ENCODE results near the gene ATG2A.

DNA sequence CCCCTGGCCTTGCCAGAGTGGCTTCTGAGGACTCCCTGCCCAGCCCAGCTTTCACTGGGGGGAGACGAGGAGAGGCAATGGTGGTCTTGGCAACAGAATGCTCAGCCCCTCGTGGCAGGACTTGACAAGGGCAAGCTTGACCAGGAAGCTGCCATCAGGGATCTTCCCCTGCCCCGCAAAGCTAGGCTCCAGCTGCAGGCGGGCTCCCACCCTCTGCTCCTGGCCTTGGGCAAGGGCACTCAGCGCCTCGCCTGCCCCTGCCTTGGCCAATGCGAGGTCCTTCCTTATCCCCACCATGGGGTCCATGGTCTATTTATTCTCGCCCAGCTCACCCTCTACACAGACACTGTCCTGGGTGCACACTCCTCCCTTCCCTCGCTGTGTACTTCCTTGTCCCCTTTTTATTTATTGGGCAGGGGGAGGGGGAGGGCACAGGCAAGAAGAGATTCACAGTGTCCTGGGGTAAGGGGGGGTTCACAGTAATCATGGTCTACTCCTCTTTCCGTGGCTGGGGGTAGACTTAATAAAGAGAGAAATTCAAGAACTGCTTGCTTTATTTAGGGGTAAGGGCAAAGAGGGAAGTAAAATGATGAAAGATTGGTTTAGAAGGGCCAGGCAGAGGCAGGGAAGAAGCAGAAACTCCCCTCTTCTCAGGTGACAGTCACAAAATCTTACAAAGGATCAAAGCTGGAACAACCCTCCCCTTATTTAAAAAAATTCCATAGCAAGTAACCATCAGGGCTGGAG is 17.1 kb upstream of the ATG2A start:
- TF ChIP-seq POLR2AphosphoS5 (IDR thresholded peaks at IDR 0.05; ENCODE audit: low read depth, low read length): no peak
- TF ChIP-seq TAF1 (IDR thresholded peaks at IDR 0.05; ENCODE audit: low read depth, low read length): no peak

Data from GM12891 (cell line).